SKM-1 treated with dmso at 0.1 percent for 144 hours (cell line): Measurements from ENCODE around the gene COLEC12.

Experiments used
- DNase-seq: peaks from one replicate; lab custom pipeline; 2025; ENCODE audit not compliant: unreplicated experiment; lab: John Stamatoyannopoulos, UW

Gene COLEC12

GRCh38 chr18:500632-501405, at the start of gene COLEC12:
TSS of gene COLEC12 (minus strand) at chr18:500701. CDS start at chr18:500514, 187 bp downstream.
- DNase-seq: no peak

- no peak for DNase-seq
These were observed 49.5 kb upstream of the COLEC12 start for GRCh38 chr18:549967-550366.

GRCh38 chr18:543447-544078, 43.1 kb upstream of the COLEC12 start:
- DNase-seq: no peak

GRCh38 chr18:533995-534601, 33.6 kb upstream of the COLEC12 start:
- DNase-seq: no peak

- DNase-seq: no peak
These were observed 32.1 kb upstream of the COLEC12 start for GRCh38 chr18:532632-533031.

GRCh38 chr18:532018-532417, 31.5 kb upstream of the COLEC12 start:
- DNase-seq: no peak

GRCh38 chr18:527146-527545, 26.6 kb upstream of the COLEC12 start:
- no peak for DNase-seq

GRCh38 chr18:526681-527080, 26.2 kb upstream of the COLEC12 start:
- DNase-seq: no peak

GRCh38 chr18:525036-525797, 24.7 kb upstream of the COLEC12 start:
- DNase-seq: no peak

- no peak for DNase-seq
These were observed 24.0 kb upstream of the COLEC12 start for GRCh38 chr18:524466-524865.

GRCh38 chr18:523561-523960, 23.1 kb upstream of the COLEC12 start:
- DNase-seq: no peak

- no peak for DNase-seq
These were observed 18.7 kb upstream of the COLEC12 start for GRCh38 chr18:519019-519879.

GRCh38 chr18:518081-518480, 17.6 kb upstream of the COLEC12 start:
- no peak for DNase-seq

- no peak for DNase-seq
These were observed 15.3 kb upstream of the COLEC12 start for GRCh38 chr18:515838-516237.

GRCh38 chr18:515156-515815, 14.8 kb upstream of the COLEC12 start:
- DNase-seq: no peak

GRCh38 chr18:513826-514530, 13.5 kb upstream of the COLEC12 start:
- DNase-seq: no peak

- DNase-seq: no peak
These were observed 12.5 kb upstream of the COLEC12 start for GRCh38 chr18:512957-513356.

GRCh38 chr18:508835-509234, 8.3 kb upstream of the COLEC12 start:
- no peak for DNase-seq

GRCh38 chr18:507636-508035, 7.1 kb upstream of the COLEC12 start:
- DNase-seq: no peak
